NB4 (cell line): ENCODE data around the gene BNIPL.

Experiments used
- DNase-seq: peaks from one replicate; pipeline ENCODE4 v3.0.0; 2010; ENCODE audit warnings: low read depth
- H3K4me3 ChIP-seq: one replicate; pipeline ENCODE4 v1.5.1; 2011; ENCODE audit warnings: mild to moderate bottlenecking, low read depth, low read length, moderate library complexity
- MYC ChIP-seq: IDR thresholded peaks from 2 replicates; pipeline ENCODE4 v1.6.1; 2011; ENCODE audit warnings: low read depth, low read length
- POLR2A ChIP-seq: IDR thresholded peaks from 2 replicates; pipeline ENCODE4 v1.6.1; 2011; ENCODE audit warnings: mild to moderate bottlenecking; ENCODE audit not compliant: insufficient read length; ENCODE audit errors: extremely low read depth
- TF ChIP-seq, protein P1 (sequence below): IDR thresholded peaks from 2 replicates; pipeline ENCODE4 v1.6.1; 2011; ENCODE audit warnings: low read depth, low read length
- TF ChIP-seq, protein P2 (sequence below): IDR thresholded peaks from one replicate; pipeline ENCODE4 v1.5.1; 2012; ENCODE audit warnings: low read depth, low read length

BNIPL gene

DNA sequence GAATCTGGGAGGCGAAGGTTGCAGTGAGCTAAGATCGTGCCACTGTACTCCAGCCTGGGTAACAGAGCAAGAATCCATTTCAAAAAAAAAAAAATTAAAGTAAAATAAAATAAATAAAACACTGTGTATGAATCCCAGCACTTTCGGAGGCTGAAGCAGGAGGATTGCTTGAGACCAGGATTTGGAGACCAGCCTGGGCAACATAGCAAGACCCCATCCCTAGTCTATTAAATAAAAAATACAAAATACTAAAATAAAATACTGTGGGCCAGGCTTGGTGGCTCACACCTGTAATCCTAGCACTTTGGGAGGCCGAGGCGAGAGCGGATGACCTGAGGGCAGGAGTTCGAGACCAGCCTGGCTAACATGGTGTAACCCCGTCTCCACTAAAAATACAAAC, 4.2 kb upstream of the BNIPL start:
- no peak overlapping the region for H3K4me3 ChIP-seq
- TF ChIP-seq, protein P1, sequence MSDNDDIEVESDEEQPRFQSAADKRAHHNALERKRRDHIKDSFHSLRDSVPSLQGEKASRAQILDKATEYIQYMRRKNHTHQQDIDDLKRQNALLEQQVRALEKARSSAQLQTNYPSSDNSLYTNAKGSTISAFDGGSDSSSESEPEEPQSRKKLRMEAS = no peak
- TF ChIP-seq POLR2A = no peak
- TF ChIP-seq, protein P2, sequence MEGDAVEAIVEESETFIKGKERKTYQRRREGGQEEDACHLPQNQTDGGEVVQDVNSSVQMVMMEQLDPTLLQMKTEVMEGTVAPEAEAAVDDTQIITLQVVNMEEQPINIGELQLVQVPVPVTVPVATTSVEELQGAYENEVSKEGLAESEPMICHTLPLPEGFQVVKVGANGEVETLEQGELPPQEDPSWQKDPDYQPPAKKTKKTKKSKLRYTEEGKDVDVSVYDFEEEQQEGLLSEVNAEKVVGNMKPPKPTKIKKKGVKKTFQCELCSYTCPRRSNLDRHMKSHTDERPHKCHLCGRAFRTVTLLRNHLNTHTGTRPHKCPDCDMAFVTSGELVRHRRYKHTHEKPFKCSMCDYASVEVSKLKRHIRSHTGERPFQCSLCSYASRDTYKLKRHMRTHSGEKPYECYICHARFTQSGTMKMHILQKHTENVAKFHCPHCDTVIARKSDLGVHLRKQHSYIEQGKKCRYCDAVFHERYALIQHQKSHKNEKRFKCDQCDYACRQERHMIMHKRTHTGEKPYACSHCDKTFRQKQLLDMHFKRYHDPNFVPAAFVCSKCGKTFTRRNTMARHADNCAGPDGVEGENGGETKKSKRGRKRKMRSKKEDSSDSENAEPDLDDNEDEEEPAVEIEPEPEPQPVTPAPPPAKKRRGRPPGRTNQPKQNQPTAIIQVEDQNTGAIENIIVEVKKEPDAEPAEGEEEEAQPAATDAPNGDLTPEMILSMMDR = no peak
- no peak for TF ChIP-seq MYC
- no peak for DNase-seq

DNA sequence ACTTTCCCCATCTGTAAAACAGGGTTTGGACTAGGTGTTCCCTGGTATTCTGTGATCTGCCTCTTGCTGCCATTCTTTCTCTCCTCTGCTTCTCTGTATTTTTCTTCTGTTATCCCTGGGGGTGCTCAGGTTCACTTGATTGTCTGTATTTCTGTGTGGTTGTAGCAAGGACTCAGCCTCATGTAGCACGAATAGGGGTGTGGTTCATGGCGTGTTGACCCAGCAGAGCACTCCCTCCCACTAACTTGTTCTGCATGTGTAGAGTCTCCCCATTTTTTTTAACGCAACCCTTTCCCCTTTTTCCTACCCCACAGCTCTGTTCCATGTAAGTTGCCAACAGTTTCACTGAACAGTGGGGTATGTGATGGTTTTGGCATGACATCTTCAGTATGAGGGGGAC, 1.2 kb upstream of the BNIPL start:
- H3K4me3 ChIP-seq = no peak overlapping the region
- TF ChIP-seq POLR2A (no peak), MYC (no peak)
- TF ChIP-seq, protein P1 = no peak
- TF ChIP-seq, protein P2 = no peak
- no peak for DNase-seq

DNA sequence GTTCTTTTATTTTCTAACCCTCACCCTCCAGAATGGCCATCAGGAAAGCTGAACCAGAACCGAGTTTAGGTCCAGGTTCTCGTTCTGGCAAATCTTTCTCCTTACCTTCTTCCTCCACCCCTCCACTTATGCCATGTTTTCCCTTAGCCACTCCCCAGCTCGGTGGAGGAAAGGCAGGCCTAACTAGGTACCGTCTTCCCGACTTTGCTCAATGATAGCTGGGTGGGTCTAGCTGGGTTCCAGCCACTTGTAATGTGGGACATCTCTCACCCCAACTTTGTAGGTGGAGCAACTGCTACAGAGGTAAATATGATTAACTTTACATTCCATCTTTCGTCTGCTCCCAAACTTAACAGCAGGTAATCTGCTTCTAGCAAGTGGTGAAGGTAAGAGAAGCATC, 646 bp downstream of the BNIPL start:
- TF ChIP-seq MYC (no peak), POLR2A (no peak)
- TF ChIP-seq, protein P2 = no peak
- TF ChIP-seq, protein P1 = no peak
- H3K4me3 ChIP-seq = no peak overlapping the region
- no peak for DNase-seq

DNA sequence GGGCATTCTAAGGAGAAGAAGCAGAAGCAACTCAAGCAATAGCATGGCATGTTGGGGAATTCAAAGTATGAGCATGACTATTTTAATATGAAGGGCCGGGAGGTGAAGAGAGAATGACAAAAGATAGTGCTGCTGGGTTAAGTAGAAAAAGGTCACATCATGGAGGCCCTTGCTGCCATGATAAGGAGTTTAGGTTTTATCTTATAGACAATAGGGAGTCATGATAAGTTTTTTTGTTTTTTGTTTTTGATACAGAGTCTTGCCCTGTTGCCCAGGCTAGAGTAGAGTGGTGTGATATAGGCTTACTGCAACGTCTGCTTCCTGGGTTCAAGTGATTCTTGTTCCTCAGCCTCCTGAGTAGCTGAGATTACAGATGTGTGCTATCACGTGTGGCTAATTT, 3.1 kb downstream of the BNIPL start:
- no peak for TF ChIP-seq POLR2A
- no peak for TF ChIP-seq MYC
- TF ChIP-seq, protein P2 = no peak
- TF ChIP-seq, protein P1 = no peak
- no peak overlapping the region for H3K4me3 ChIP-seq
- DNase-seq = no peak

DNA sequence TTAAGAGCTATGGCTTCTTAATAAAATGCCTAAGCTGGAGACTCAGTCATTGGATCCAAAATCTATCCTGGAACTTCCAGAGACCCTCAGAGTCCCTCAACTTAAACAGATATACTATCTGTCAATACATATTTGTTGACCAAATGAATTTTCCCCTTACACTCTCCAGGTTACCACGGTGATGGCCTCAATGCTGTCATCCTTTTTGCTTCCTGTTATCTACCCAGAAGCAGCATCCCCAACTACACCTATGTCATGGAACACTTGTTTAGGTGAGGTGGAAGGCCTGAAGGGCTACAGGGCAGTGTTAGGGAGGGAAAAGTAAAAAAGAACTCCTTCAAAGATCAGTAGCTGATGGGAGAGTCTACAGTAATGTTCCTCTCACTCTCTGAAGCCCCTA, 6.8 kb downstream of the BNIPL start:
- no peak for TF ChIP-seq POLR2A
- no peak for TF ChIP-seq MYC
- TF ChIP-seq, protein P1 = no peak
- TF ChIP-seq, protein P2 = no peak
- no peak overlapping the region for H3K4me3 ChIP-seq
- DNase-seq = no peak

DNA sequence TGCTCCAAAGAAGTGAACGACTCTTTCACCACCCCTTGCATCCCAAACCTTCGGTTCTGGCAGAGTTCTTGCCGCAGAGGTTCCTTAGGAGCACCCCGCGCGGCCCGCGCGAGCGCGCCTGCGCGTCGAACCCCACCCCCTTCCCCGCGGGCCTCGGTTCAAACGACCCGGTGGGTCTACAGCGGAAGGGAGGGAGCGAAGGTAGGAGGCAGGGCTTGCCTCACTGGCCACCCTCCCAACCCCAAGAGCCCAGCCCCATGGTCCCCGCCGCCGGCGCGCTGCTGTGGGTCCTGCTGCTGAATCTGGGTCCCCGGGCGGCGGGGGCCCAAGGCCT, 11.2 kb downstream of the BNIPL start, which contains the start of gene C1orf56:
TSS of gene C1orf56 (plus strand) at position 161 of the 334 bp plus-strand sequence. CDS start at position 258, 97 bp downstream.
- TF ChIP-seq, protein P1 = 0 out of 2 replicates have a peak, but pooled peaks have one; percentile 15
- TF ChIP-seq, protein P2 = no peak
- TF ChIP-seq POLR2A = peak; percentile 80
- H3K4me3 ChIP-seq = peak within 1 kb of the TSS; percentile 61
- peak; percentile 65 for DNase-seq
